HepG2 (cell line): Measurements from ENCODE around the gene KLHL11. TPM values are rescaled to one million over a fixed set of nuclear protein-coding genes. Genes with fewer than 3 reads are reported as not detected.

Experiments used
- AKAP8 ChIP-seq: sonication (generic); formaldehyde crosslinking; IDR thresholded peaks from 2 replicates; pipeline ENCODE4 v1.5.1; 2020; ENCODE audit warnings: mild to moderate bottlenecking, missing genetic modification reagents
- ESRRA ChIP-seq: sonication (generic); formaldehyde crosslinking; IDR thresholded peaks from 2 replicates; pipeline ENCODE4 v1.5.1; 2020; ENCODE audit warnings: mild to moderate bottlenecking, low read depth, missing genetic modification reagents
- ETV5 ChIP-seq: IDR thresholded peaks from 2 replicates; pipeline ENCODE4 v1.6.1; 2018; ENCODE audit warnings: missing biosample characterization, missing genetic modification reagents, inconsistent platforms, borderline replicate concordance
- FOXC1 ChIP-seq: sonication (generic); formaldehyde crosslinking; IDR thresholded peaks from 2 replicates; pipeline ENCODE4 v1.8.0; 2022; ENCODE audit warnings: mild to moderate bottlenecking, missing genetic modification reagents, borderline replicate concordance
- FOXJ3 ChIP-seq: sonication (generic); formaldehyde crosslinking; IDR thresholded peaks from 2 replicates; pipeline ENCODE4 v1.4.0; 2020; ENCODE audit warnings: missing genetic modification reagents, mild to moderate bottlenecking, borderline replicate concordance
- GATAD2A ChIP-seq: IDR thresholded peaks from 2 replicates; pipeline ENCODE4 v1.6.1; 2016
- HNF4G ChIP-seq, 2 experiments: sonication (generic) in 1 of 2; formaldehyde crosslinking in 1 of 2; IDR thresholded peaks; 2 replicates each; pipeline versions ENCODE4 v1.4.0 to v1.6.1; 2011 to 2020; ENCODE audit warnings: borderline replicate concordance in 2 of 2, low read depth in 2 of 2, mild to moderate bottlenecking in 2 of 2, low read length in 1 of 2, missing genetic modification reagents in 1 of 2, moderate library complexity in 1 of 2
- NR2F1 ChIP-seq, 2 experiments: fragments of 450-650 bp in 1 of 2; formaldehyde crosslinking in 1 of 2; IDR thresholded peaks; 2 replicates each; pipeline versions ENCODE4 v1.5.0 to v1.6.1; 2016 to 2020; ENCODE audit warnings: mild to moderate bottlenecking in 1 of 2, missing compliant biosample characterization in 1 of 2, missing genetic modification reagents in 1 of 2, moderate library complexity in 1 of 2
- ONECUT2 ChIP-seq: sonication (generic); formaldehyde crosslinking; IDR thresholded peaks from 2 replicates; pipeline ENCODE4 v1.4.0; 2020; ENCODE audit warnings: missing genetic modification reagents
- PHF21A ChIP-seq: sonication (generic); formaldehyde crosslinking; IDR thresholded peaks from 2 replicates; pipeline ENCODE4 v1.5.0; 2020; ENCODE audit warnings: mild to moderate bottlenecking, missing genetic modification reagents
- SALL1 ChIP-seq: sonication (generic); formaldehyde crosslinking; IDR thresholded peaks from 2 replicates; pipeline ENCODE4 v1.8.0; 2022; ENCODE audit warnings: mild to moderate bottlenecking, missing genetic modification reagents
- SOX13 ChIP-seq, 3 experiments: fragments of 450-650 bp in 1 of 3; sonication (generic) in 1 of 3; formaldehyde crosslinking in 1 of 3; IDR thresholded peaks in 2 of 3; conservative IDR thresholded peaks in 1 of 3; 2 replicates each; pipeline versions ENCODE4 v1.5.0 to v1.6.1; 2016 to 2020; ENCODE audit warnings: antibody characterized with exemption in 1 of 3, mild to moderate bottlenecking in 1 of 3, missing compliant biosample characterization in 1 of 3, missing genetic modification reagents in 1 of 3, moderate library complexity in 1 of 3
- ZFX ChIP-seq: sonication (generic); formaldehyde crosslinking; IDR thresholded peaks from 2 replicates; pipeline ENCODE4 v1.4.0; 2020; ENCODE audit warnings: mild to moderate bottlenecking, low read depth, missing genetic modification reagents, moderate library complexity
- ZNF263 ChIP-seq: sonication (generic); formaldehyde crosslinking; IDR thresholded peaks from 2 replicates; pipeline ENCODE4 v1.4.0; 2020; ENCODE audit warnings: missing genetic modification reagents
- ZNF264 ChIP-seq: sonication (generic); formaldehyde crosslinking; IDR thresholded peaks from 2 replicates; pipeline ENCODE4 v1.4.0; 2020; ENCODE audit warnings: missing genetic modification reagents
- ZNF281 ChIP-seq: sonication (generic); formaldehyde crosslinking; IDR thresholded peaks from 2 replicates; pipeline ENCODE4 v1.4.0; 2020; ENCODE audit warnings: missing genetic modification reagents, borderline replicate concordance
- ZNF296 ChIP-seq: sonication (generic); formaldehyde crosslinking; conservative IDR thresholded peaks from 2 replicates; pipeline ENCODE4 v1.5.0; 2020; ENCODE audit warnings: mild to moderate bottlenecking, missing genetic modification reagents
- ZNF687 ChIP-seq: sonication (generic); formaldehyde crosslinking; IDR thresholded peaks from 2 replicates; pipeline ENCODE4 v1.5.1; 2020; ENCODE audit warnings: mild to moderate bottlenecking, missing genetic modification reagents, moderate library complexity
- polyA plus RNA-seq, 8 experiments: library from polyadenylated mRNA; depleted of rRNA in 3 of 8; stranded (reverse) in 7 of 8; unstranded in 1 of 8; fragments of >200 nt; fragmentation: Illumina TruSeq in 4 of 8; extraction: Trizol in 4 of 8; gene quantifications; 2 replicates each; pipeline versions ENCODE4 v1.2.1 to v1.2.3, GENCODE V29; 2011 to 2016; ENCODE audit warnings: low read depth in 4 of 8, missing spikeins in 1 of 8, mixed read lengths in 1 of 8; ENCODE audit not compliant: insufficient read depth in 1 of 8
- total RNA-seq, 5 experiments: library from RNA; depleted of rRNA; stranded (reverse); fragments of >200 nt; fragmentation: Illumina TruSeq; extraction: Trizol; gene quantifications; 2 replicates each; pipeline ENCODE4 v1.2.3, GENCODE V29; 2016; ENCODE audit warnings: low read depth in 1 of 5

Gene KLHL11
- total and polyA plus RNA-seq, 2 of the 13 experiments (the other 11 are each of a cell fraction or from before 2014, with no cell fraction given), result 7.7 to 27.5 TPM

- TF ChIP-seq HNF4G (IDR thresholded peaks at IDR 0.05; ENCODE audit: borderline replicate concordance, low read depth, low read length), result 0 out of 2 replicates have a peak, but pooled peaks have one; percentile 41
- no peak for TF ChIP-seq HNF4G (CRISPR knock-in tag; IDR thresholded peaks at IDR 0.05; ENCODE audit: borderline replicate concordance, low read depth)
- peak; percentile 78 for TF ChIP-seq ZNF687 (CRISPR knock-in tag)
- TF ChIP-seq NR2F1 (CRISPR knock-in tag; IDR thresholded peaks at IDR 0.05), result peak; percentile 60 to 64; a peak in 2 of 4 replicates
- TF ChIP-seq GATAD2A (CRISPR knock-in tag), result peak; percentile 41; the same call in 1 of the 2 replicates
- TF ChIP-seq SALL1 (CRISPR knock-in tag), result peak; percentile 61
- TF ChIP-seq PHF21A (CRISPR knock-in tag), result peak; percentile 46; the same call in 1 of the 2 replicates
- 0 out of 2 replicates have a peak, but pooled peaks have one; percentile 19 for TF ChIP-seq ZNF263
- TF ChIP-seq ETV5 (CRISPR knock-in tag), result no peak
- TF ChIP-seq ESRRA (CRISPR knock-in tag), result peak; percentile 74; the same call in 1 of the 2 replicates
- peak; percentile 35; the same call in 1 of the 2 replicates for TF ChIP-seq FOXJ3 (CRISPR knock-in tag)
- TF ChIP-seq ZNF296 (CRISPR knock-in tag), result 0 out of 2 replicates have a peak, but pooled peaks have one; percentile 59
- TF ChIP-seq SOX13 (IDR thresholded peaks at IDR 0.05), result no peak
- peak in 1 of 2 experiments; percentile 52; a peak in 1 of 4 replicates for TF ChIP-seq SOX13 (CRISPR knock-in tag; conservative IDR thresholded peaks at IDR 0.05 in 1 of 2, IDR thresholded peaks at IDR 0.05 in 1 of 2)
- no peak for TF ChIP-seq ZNF264
- peak; percentile 80; the same call in 1 of the 2 replicates for TF ChIP-seq AKAP8 (CRISPR knock-in tag)
- TF ChIP-seq ZNF281 (CRISPR knock-in tag), result no peak
- 0 out of 2 replicates have a peak, but pooled peaks have one; percentile 29 for TF ChIP-seq FOXC1 (CRISPR knock-in tag)
- TF ChIP-seq ZFX (CRISPR knock-in tag), result peak; percentile 52; the same call in 1 of the 2 replicates
- TF ChIP-seq ONECUT2 (CRISPR knock-in tag), result peak; percentile 60; the same call in 1 of the 2 replicates
Measured at GRCh38 chr17:41873559-41874292, 8.5 kb upstream of the KLHL11 start (continued).
